ENCODE data around the gene ZC3H10.

Gene ZC3H10

DNA sequence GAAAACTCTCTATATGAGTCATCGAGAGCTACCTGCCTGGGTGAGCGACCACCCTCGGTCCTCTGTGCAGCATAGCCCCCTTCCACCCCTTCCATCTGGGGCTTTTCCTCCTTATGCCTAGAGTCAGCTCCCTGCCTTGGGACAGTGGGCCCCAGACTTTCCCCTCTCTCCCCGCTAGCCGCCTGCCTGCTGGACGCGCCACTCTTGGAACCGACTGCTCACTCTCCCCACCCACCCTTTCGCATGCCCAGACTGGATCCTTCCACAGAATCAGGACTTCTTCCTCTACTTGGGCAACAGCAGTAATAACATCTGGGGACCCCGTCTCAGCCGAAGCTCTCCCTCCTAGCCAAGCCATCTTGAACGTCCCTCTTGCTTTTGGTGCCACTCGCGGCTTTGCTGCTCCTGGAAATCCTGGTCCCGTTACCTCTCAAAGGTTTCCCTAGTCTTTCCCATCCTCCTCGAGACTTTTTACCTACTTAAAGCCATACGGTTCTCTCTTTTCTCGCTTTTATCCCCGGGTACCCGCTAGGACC lies 10.7 kb downstream of the ZC3H10 start:
- DNase-seq: peak in 1 of 2 experiments; percentile 37

DNA sequence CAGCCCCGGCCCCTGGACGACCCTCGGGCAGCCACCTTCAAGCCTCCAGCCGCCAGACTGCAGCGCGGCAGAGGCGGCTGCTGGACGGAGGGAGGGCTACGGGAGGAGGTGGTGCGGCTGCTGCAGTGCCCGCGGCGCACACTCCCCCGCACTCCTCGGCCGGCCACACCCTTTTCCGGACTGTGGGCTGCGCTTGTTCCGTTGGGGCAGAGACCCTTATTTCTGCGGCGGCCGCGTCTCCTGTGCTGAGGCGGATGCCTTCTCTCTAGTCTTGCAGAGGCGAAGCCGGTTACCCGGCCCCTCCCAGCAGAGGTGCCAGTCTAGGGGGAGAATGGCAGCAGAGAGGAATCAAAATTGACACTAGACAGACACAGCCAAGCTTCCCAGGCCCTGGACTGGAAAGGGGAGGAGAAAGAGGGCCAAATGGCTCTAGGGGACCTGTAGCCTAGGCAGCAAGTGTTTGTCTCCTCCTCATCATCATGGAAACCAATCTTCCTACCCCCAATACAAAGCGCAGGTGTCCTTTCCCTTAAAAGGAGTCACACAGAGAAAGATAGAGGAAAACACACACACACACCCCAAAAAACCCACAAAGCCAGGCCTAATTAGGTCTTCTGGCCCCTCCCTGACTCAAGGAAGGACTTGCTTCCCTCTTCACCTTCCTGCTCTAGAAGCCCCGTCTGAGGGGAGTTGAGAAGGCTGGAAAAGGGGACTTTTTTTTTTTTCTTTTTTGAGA lies 11.3 kb downstream of the ZC3H10 start:
- DNase-seq: peak in 1 of 2 experiments; percentile 26

DNA sequence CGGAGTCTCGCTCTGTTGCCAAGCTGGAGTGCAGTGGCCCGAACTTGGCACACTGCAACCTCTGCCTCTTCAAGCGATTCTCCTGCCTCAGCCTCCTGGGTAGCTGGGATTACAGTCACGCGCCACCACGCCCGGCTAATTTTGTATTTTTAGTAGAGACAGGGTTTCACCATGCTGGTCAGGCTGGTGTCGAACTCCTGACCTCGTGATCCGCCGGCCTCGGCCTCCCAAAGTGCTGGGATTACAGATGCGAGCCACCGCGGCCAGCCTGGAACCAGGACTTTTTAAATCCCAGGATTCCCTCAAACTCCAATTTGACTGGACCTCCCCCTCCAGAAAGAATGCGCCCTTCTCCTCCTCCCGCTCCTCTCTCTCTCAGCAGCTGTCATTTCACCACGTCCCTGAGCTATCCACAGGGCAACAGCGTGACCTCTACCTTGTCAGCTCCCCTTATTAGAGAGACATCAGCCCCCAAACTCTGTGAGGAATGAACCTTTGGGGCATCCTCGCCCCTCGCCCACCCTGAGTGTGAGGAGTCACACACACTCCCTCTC lies 12.0 kb downstream of the ZC3H10 start:
- DNase-seq: no peak

DNA sequence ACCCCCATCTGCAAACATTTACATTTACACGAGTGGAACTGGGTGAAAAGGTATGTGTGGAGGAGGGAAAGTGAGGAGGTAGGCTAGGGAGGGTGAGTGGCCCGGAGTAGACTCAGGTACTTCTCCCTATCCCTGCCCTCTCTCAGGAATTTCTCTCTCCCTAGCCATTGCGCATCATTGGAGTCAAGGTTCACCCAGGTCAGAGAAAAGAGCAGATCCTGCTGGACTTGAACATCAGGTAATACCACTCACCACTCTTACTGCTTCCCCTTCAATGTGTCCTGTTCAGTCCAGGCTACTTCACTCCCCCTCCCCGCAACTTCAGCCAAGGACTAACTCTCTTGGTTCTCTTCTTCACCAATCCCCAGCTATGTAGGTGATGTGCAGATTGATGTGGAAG lies 12.8 kb downstream of the ZC3H10 start:
- no peak for DNase-seq

DNA sequence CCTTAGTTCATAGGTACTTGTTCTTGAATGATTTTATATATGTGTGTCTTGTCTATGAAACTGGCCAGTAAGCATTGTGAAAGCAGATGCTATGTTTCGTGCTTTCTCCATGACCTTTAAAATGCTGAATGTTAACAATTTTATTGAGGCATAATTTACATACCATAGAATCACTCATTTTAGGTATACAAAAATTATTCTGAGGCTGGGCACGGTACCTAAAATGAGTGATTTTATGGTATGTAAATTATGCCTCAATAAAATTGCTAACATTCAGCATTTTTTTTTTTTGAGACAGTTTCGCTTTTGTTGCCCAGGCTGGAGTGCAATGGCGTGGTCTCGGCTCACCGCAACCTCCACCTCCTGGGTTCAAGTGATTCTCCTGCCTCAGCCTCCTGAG lies 16.8 kb downstream of the ZC3H10 start:
- DNase-seq: no peak

DNA sequence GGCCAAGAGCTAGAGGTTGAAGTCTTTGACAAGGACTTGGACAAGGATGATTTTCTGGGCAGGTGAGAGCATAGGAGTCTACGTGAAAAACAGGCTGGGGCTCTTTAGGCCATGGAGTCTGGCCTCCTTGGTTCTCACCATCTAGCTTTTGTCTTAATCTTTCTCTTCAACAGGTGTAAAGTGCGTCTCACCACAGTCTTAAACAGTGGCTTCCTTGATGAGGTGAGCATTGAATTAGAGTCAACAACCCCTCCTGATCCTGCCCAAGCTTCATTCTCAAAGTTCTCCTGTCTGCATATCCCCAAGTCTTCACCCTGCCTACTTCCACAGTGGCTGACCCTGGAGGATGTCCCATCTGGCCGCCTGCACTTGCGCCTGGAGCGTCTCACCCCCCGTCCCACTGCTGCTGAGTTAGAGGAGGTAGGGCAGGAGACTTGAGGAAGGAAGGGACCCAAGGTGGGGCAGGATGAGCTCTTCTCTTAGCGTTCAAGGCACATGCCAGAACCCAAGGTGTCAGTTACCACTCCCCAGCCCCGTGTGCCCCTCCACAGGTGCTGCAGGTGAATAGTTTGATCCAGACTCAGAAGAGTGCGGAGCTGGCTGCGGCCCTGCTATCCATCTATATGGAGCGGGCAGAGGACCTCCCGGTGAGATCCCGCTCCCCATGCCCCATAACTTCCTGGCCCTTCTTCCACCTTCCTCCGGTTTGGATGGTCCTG lies 19.9 kb downstream of the ZC3H10 start:
- no peak for DNase-seq

DNA sequence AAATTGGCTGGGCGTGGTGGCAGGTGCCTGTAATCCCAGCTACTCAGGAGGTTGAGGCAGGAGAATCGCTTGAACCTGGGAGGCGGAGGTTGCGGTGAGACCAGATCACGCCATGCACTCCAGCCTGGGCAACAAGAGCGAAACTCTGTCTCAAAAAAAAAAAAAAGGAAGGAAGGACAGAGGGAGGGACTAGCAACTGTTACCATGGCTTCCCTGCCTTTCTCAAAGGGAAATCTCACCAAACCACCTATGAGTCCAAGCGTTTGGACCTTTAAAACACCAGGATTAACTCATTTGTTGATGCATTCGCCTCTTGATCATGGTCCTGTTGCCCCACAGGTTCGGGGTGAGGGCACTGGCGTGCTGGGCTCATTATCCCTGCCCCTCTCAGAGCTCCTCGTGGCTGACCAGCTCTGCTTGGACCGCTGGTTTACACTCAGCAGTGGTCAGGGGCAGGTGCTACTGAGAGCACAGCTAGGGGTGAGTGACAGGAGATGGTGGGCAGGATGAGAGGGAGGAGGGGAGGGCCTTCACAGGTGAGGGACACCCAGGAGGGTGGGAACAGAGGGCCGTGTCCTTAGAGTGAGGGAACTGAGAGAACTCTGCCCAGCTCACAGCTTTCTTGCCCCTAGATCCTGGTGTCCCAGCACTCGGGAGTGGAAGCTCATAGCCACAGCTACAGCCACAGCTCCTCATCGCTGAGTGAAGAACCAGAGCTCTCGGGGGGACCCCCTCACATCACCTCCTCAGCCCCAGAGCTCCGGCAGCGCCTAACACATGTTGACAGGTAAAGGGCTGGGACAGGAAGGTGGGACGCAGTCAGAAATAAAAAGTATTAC lies 24.1 kb downstream of the ZC3H10 start:
- no peak for DNase-seq

DNA sequence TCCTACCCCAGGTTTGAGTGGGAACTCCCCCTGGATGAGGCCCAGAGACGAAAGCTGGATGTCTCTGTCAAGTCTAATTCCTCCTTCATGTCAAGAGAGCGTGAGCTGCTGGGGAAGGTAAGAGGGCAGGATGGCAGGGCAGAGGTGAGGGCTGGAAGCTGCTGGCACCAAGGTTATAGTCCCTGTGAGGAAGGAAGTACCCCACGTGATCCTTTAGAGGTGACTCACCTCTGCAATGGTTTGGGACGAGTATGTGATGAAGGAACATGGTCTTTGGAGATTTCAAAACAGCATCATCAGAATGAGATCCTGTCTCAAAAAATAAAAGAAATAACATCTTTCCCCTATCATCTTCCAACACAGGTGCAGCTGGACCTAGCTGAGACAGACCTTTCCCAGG lies 25.2 kb downstream of the ZC3H10 start:
- no peak for DNase-seq

DNA sequence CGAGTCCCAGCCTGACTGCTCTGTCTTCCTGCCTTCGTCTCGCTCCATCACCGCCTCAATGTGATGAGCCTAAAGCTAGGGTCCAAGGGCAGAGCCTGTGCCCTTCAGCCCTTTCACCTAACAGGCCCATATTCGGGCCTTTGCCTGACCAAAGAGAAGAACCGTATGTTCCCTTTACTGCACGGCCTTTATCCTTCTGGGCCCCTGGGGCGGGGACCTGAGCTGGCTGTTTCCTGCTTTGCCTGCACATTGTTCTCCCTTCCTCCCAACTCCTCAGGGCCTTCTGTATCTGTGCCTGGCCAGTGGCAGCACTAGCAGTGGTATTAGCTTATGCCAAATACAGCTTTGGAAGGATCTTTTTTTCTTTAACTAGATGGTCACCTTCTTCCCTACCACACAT lies 25.8 kb downstream of the ZC3H10 start:
- no peak for DNase-seq

DNA sequence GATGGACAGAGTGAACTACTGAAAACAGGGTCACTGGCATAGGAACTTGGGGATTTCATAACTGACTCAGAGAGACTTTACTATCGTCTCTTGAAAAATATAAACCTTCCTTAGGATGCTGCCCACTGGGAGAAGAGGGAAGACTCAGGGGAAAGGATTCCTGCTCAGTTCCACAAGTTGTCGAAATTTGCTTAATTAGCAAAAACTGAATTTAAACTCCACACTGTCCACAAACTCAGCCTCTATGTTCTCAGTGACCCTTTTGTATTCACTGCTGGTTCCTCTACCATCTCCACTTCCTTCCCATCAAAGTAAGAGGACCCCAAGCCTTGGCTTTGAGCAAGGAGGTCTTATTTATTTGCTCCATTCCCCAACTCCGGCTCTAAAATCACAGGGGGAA lies 27.2 kb downstream of the ZC3H10 start:
- no peak for DNase-seq

DNA sequence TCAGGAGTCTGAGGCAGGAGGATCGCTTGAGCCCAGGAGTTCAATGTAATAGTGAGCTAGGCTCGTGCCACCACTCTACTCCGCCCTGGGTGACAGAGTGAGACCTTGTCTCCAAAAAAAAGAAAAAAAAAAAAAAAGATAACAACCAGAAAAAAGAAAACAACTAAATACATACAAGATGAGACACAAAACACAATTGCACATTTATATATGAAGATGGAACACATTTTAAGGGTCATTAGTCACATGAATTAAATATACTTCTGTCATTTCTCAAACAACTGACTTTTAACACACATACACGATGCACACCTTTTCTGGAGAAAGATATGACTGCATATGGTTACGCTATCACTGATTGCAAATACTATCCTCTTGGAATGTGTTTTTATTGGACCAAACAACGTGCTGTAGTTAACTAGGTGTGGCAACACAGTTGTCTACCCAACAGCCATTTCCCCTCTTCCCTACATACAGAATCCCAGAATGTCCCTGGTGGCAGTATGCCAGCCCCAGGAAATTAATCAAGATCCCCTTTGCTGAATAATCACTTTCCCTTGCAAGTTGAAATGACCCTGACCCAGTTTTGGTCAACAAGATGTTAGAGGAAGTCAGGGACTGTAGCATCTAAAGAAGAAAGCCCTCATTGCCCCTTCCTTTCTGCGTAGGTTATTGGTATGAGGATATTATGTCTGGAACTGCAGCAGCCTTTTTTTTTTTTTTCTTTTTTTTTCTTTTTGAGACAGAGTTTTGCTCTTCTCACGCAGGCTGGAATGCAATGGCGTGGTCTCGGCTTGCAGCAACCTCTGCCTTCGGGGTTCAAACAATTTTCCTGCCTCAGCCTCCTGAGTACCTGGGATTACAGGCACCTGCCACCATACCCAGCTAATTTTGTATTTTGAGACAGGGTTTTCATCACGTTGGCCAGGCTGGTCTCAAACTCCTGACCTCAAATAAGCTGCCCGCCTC lies 28.7 kb downstream of the ZC3H10 start:
- DNase-seq: no peak

DNA sequence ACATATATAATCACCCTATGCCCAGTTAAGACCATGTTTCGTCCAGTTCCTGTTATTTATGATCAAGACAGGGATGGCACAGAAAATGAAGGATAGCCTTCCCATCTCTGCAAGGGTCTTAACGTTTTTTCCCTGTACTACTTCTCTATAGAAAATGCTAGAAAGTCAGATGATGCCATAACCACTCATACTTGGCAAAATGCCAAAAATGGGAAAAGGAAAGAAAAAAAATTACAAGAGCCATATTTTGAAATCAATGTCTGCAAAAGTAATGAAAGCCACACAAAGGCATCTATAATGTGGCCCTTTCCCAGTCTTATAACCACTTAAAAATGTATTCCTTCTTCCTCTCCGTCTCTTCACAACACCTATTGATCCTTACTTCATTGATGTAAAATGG lies 32.5 kb downstream of the ZC3H10 start:
- DNase-seq: no peak

DNA sequence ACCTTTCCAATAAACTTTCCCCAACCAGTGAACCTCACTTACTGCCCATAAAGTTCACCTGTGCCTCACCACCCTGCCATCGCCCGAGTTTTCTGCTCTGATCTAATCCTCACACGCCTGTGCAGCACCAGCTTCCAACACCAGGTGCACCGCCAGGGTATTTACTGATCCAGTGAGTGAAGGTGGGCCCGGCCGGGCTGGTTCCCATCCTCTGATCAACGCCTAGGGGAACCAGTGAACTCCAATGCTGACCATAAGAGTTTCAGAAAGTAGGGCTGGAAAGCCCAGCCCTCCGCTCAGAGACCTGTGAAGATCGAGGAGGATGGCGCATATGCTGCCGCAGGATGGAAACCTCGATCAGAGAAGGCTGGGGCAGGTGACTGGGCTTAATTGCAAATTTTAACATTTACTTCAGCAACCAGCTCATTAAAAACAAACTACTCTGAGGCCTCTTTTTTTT lies 33.6 kb downstream of the ZC3H10 start:
- DNase-seq: peak; percentile 14 to 56

DNA sequence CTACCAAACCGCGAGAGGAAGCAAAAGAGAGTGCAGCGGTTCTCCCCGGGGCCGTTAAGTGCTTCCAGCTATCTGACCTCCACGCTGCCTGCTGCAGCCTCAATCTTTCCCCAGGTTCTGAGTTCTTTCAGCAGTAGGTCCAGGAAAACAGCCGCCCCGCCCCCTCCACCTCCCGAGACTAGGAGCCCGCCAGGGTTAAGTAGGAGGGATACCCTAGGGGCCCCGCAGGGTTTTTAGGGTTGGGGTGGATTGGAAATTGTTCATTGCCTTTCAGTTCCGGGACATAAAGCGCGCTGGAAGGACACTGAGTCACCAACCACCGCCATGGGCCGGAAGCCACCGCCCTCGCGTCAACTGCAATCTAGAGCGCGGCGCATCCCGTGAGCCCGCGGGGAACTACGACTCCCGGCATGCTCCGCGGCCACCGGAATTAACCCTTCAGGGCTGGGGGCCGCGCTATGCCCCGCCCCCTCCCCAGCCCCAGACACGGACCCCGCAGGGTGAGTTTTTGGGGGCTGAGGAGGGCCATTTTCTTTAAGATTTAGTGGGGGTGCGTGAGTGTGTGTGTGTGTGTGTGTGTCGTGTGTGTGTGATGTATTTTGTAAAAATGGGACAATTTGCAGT lies 34.2 kb downstream of the ZC3H10 start, which contains the start of gene MYL6B:
TSS of gene MYL6B (plus strand) at position 456 of the 624 bp plus-strand sequence. CDS start 1,332 bp downstream, outside the sequence.
- peak; percentile 76 to 93 for DNase-seq

DNA sequence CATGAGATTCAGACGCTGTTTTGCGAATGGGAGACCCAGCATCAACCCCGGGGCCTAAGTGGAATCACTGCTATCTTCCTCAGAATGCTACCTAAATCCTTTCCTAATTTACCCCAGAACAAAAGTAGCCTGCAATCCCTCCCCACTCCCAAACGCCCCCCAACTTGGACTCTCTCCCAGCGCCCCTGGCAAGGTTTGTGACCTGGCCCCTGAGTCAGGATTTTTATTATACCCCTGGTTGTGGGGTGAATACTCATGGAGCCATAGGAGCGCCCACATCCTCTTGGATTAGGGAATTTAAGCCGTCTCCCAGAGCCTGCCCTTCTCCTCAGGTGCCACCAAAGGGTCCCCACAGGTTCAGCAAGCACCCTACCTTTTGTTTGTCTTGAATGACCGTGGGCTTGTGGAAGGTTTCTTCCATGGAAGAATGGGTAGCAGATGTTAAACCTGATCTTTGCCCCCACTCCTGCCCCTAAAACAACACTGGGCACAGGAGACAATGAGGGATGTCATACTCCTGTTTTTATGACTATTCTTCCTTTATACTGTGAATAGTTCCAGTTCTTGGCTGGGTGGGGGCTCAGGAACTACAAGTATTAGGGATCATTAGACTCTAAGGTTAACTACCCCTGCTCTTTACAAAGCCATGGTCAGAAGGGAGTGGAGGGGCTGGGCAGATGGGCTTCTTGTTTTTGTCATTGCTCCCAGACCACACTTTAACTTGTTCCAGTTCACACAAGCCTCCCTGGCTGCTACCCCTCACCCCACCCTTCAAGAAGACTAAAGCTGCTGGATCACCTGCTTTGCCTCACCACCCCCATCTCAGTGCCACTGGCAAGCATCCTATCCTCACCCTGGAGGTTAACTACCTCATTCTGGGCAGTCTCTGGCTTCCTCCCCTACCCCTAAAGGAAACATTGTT lies 35.0 kb downstream of the ZC3H10 start:
- DNase-seq: no peak

DNA sequence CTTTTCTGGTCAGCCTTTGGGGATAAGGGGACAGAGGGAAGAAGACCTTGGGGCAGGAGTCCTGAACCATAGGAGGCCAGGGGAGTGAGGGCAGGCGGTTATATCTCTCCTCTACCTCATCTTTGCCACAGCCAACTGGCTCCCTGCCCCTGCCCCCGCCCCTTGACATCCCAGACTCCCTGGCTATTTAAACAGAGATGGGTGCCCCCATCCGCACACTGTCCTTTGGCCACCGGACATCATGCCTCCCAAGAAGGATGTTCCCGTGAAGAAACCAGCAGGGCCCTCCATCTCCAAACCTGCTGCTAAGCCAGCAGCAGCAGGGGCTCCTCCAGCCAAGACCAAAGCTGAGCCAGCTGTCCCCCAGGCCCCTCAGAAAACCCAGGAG lies 35.6 kb downstream of the ZC3H10 start:
- no peak for DNase-seq

DNA sequence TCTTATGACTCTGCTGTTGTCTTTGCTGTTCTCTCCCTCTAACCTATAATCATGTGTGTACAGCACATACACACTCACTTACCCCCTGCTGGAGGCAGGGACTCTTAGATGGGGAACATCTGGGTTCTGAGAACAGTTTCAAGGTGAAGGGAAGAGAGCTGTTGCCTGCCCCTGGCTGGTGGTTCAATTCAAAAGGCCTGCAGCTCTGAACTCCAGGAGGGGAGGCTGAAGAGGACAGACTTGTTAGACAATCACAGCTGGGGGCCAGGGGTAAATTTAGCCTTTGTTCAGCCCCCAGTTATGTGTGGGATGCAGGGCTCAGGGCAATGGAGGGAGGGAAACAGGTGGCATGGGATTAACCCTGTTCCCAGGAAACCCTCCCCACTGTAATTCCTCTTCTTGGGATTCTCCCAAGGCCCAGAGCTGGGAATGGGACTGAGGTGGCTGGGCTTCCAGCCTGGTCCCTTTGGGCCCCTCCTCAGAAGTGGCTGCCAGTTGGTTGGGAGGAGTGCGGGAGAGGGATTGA lies 36.2 kb downstream of the ZC3H10 start:
- DNase-seq: no peak

DNA sequence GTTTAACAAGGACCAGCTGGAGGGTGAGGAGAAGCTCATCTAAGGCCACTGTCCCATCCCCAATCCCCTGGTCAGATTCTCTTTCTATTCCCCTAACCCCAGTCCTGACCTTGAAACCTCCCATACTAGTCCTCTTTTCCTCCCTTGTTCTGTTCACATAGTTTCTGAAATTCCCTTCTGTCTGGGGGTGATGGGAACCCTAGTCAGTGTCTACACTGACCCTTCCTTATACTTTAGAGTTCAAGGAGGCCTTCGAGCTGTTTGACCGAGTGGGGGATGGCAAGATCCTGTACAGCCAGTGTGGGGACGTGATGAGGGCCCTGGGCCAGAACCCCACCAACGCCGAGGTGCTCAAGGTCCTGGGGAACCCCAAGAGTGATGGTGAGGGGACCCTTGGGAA lies 36.8 kb downstream of the ZC3H10 start:
- DNase-seq: no peak

DNA sequence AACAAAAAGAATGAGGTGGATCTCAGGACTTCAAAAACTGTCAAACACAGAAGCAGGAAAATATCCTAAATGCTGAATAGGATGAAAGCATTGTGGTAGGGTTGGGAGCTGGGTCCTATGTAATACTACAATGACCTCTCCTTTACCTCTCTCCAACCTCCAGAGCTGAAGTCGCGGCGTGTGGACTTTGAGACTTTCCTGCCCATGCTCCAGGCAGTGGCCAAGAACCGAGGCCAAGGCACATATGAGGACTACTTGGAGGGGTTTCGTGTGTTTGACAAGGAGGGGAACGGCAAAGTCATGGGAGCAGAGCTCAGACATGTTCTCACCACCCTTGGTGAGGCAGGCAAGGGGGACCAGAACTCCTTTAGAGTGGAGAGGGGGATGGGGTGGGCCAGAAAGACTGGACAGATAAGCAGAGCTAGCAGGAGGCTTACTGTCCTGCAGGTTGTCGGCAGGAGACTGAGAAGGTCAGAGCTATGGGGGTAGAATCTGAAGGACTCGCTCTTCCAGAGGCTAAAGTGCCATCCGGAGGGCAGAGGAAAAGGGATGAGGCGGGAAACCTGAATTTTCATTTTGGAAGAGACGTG lies 37.3 kb downstream of the ZC3H10 start:
- no peak for DNase-seq
